ENCODE measurements around the gene TSPAN4. TPM values are rescaled to one million over a fixed set of nuclear protein-coding genes. Genes with fewer than 3 reads are reported as not detected.

TSPAN4 gene
- total and polyA plus RNA-seq, 2 of the 13 experiments (the other 11 are each of a cell fraction or from before 2014, with no cell fraction given): 31.7 to 68.3 TPM

DNA sequence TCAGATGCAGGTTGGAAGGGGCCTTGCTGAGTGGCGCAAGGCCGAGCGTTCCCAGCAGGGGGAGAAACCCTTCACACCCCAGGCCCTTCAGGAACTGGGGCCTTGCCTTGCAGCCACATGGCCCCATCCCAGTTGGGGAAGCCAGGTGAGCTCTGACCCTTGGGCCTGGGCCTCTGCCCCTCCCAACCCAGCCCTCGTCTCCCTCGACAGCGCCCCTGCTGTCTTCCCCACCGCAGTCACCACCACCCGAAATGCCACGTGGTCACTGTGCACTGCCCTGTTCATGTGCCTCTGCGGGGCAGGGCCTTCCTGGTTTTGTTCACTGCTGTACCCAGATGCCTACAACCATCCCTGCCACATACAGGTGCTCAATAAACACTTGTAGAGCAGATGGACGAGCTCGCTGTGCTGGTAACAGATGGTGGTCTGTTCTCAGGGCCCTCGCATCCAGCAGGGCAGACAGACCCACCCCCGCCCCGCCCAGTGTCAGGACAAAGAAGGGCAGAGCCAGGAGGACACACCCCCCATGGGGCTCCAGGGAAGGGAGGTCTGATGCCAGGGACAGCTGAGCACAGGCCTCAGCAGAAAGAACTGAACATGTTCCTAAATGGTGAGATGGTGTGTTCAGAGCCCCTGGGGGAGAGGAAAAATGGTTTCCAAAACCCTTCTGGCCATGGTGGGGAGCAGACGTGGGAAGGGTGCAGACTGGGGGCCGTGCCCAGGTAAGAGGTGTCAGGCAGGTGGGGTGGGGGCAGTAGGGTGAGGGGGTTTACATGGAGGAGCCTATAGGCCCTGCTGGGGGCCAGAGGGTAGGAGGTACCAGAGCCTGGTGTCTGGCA lies 4.0 kb upstream of the TSPAN4 start (continued):
- TF ChIP-seq, protein P1, sequence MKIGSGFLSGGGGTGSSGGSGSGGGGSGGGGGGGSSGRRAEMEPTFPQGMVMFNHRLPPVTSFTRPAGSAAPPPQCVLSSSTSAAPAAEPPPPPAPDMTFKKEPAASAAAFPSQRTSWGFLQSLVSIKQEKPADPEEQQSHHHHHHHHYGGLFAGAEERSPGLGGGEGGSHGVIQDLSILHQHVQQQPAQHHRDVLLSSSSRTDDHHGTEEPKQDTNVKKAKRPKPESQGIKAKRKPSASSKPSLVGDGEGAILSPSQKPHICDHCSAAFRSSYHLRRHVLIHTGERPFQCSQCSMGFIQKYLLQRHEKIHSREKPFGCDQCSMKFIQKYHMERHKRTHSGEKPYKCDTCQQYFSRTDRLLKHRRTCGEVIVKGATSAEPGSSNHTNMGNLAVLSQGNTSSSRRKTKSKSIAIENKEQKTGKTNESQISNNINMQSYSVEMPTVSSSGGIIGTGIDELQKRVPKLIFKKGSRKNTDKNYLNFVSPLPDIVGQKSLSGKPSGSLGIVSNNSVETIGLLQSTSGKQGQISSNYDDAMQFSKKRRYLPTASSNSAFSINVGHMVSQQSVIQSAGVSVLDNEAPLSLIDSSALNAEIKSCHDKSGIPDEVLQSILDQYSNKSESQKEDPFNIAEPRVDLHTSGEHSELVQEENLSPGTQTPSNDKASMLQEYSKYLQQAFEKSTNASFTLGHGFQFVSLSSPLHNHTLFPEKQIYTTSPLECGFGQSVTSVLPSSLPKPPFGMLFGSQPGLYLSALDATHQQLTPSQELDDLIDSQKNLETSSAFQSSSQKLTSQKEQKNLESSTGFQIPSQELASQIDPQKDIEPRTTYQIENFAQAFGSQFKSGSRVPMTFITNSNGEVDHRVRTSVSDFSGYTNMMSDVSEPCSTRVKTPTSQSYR (CRISPR knock-in tag; IDR thresholded peaks at IDR 0.05; ENCODE audit: borderline replicate concordance): peak; percentile 57; the same call in 1 of the 2 replicates
- TF ChIP-seq, protein P2, sequence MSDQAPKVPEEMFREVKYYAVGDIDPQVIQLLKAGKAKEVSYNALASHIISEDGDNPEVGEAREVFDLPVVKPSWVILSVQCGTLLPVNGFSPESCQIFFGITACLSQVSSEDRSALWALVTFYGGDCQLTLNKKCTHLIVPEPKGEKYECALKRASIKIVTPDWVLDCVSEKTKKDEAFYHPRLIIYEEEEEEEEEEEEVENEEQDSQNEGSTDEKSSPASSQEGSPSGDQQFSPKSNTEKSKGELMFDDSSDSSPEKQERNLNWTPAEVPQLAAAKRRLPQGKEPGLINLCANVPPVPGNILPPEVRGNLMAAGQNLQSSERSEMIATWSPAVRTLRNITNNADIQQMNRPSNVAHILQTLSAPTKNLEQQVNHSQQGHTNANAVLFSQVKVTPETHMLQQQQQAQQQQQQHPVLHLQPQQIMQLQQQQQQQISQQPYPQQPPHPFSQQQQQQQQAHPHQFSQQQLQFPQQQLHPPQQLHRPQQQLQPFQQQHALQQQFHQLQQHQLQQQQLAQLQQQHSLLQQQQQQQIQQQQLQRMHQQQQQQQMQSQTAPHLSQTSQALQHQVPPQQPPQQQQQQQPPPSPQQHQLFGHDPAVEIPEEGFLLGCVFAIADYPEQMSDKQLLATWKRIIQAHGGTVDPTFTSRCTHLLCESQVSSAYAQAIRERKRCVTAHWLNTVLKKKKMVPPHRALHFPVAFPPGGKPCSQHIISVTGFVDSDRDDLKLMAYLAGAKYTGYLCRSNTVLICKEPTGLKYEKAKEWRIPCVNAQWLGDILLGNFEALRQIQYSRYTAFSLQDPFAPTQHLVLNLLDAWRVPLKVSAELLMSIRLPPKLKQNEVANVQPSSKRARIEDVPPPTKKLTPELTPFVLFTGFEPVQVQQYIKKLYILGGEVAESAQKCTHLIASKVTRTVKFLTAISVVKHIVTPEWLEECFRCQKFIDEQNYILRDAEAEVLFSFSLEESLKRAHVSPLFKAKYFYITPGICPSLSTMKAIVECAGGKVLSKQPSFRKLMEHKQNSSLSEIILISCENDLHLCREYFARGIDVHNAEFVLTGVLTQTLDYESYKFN (CRISPR knock-in tag; conservative IDR thresholded peaks at IDR 0.05): peak; percentile 48
- TF ChIP-seq TBX3 (IDR thresholded peaks at IDR 0.05; ENCODE audit: borderline replicate concordance) (0 out of 2 replicates have a peak, but pooled peaks have one; percentile 17), SPEN (CRISPR knock-in tag; IDR thresholded peaks at IDR 0.05; ENCODE audit: low read depth) (peak; percentile 74; the same call in 1 of the 2 replicates), ZFY (CRISPR knock-in tag; IDR thresholded peaks at IDR 0.05) (peak; percentile 84), NCOA1 (CRISPR knock-in tag; IDR thresholded peaks at IDR 0.05) (no peak), ZSCAN30 (CRISPR knock-in tag; IDR thresholded peaks at IDR 0.05) (no peak), ZNF563 (CRISPR knock-in tag; IDR thresholded peaks at IDR 0.05) (peak; percentile 39; the same call in 1 of the 2 replicates), CCDC6 (CRISPR knock-in tag; IDR thresholded peaks at IDR 0.05) (peak; percentile 89), SRY (CRISPR knock-in tag; IDR thresholded peaks at IDR 0.05) (0 out of 2 replicates have a peak, but pooled peaks have one; percentile 56), GZF1 (CRISPR knock-in tag; IDR thresholded peaks at IDR 0.05) (0 out of 2 replicates have a peak, but pooled peaks have one; percentile 41), ZNF451 (CRISPR knock-in tag; IDR thresholded peaks at IDR 0.05) (0 out of 2 replicates have a peak, but pooled peaks have one; percentile 35), U2AF1 (optimal IDR thresholded peaks at IDR 0.05; ENCODE audit: low read depth, low read length) (no peak), ZNF746 (CRISPR knock-in tag; IDR thresholded peaks at IDR 0.05) (peak; percentile 54; the same call in 1 of the 2 replicates), MED13 (CRISPR knock-in tag; IDR thresholded peaks at IDR 0.05) (no peak), ZNF12 (CRISPR knock-in tag; IDR thresholded peaks at IDR 0.05) (0 out of 2 replicates have a peak, but pooled peaks have one; percentile 9), HOXA3 (CRISPR knock-in tag; IDR thresholded peaks at IDR 0.05) (peak; percentile 76), ZNF558 (CRISPR knock-in tag; IDR thresholded peaks at IDR 0.05; ENCODE audit: borderline replicate concordance) (0 out of 2 replicates have a peak, but pooled peaks have one; percentile 67), ZNF160 (CRISPR knock-in tag; IDR thresholded peaks at IDR 0.05) (0 out of 2 replicates have a peak, but pooled peaks have one; percentile 57)
- TF ChIP-seq, protein P3, sequence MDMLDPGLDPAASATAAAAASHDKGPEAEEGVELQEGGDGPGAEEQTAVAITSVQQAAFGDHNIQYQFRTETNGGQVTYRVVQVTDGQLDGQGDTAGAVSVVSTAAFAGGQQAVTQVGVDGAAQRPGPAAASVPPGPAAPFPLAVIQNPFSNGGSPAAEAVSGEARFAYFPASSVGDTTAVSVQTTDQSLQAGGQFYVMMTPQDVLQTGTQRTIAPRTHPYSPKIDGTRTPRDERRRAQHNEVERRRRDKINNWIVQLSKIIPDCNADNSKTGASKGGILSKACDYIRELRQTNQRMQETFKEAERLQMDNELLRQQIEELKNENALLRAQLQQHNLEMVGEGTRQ (IDR thresholded peaks at IDR 0.05; ENCODE audit: low read depth, low read length): peak; percentile 51
- TF ChIP-seq, protein P3 (CRISPR knock-in tag; IDR thresholded peaks at IDR 0.05; ENCODE audit: borderline replicate concordance): peak; percentile 76; the same call in 1 of the 2 replicates
